HG03460 (cell line): ENCODE results near the gene OLFML1.

Source experiments
- ATAC-seq: cut with Tn5 transposase; IDR thresholded peaks from one replicate; pipeline ENCODE4 v1.9.1; 2021; ENCODE audit not compliant: unreplicated experiment

OLFML1 gene

GRCh38 chr11:7485186-7486097, at the start of gene OLFML1:
Gene OLFML1 (plus strand): TSS chr11:7485506. CDS start chr11:7485876, 370 bp downstream.
- ATAC-seq: no peak

- no peak for ATAC-seq
Measured at GRCh38 chr11:7436146-7436545, 49.2 kb upstream of the OLFML1 start.

DNA sequence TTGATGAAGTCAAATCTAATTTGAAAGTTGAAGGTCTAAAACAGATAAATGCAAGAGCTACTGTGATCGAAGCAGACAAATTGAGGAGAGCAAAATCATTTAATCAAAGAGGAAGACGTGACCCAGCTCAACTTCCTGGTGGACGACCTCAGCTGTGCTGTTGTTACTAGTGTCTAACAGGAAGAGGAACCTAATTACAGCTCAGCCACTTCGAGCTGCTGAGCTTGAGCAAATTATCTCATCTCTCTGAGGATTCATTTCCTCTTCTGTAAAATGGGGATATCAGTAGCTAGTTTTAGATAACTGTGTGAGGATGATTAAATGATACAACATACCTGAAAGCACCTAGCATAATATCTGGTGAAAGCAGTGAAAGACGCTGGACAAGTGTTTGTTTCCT, 48.6 kb upstream of the OLFML1 start:
- ATAC-seq: peak; percentile 73

DNA sequence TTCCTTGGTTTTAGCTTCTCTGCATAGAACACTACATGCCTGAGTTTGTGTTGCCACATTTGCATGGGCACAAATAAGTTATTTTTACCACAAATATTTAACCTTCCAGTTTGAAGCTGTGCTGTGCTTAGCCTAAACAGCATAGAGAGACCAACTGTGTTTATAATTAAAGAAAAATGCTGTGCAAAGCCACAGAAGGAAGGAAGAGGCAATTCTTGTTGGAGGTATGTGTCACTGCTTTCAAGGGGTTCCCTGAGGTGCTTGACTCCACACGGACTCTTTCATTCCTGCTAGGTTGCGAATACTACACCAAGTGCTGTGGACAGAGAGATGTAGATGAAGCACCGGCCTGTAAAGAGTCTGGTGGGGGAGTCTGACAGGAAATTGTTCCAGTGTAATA, 47.6 kb upstream of the OLFML1 start:
- no peak for ATAC-seq

GRCh38 chr11:7439746-7440320, 45.5 kb upstream of the OLFML1 start:
- no peak for ATAC-seq

GRCh38 chr11:7442588-7443215, 42.6 kb upstream of the OLFML1 start:
- ATAC-seq: peak; percentile 87

DNA sequence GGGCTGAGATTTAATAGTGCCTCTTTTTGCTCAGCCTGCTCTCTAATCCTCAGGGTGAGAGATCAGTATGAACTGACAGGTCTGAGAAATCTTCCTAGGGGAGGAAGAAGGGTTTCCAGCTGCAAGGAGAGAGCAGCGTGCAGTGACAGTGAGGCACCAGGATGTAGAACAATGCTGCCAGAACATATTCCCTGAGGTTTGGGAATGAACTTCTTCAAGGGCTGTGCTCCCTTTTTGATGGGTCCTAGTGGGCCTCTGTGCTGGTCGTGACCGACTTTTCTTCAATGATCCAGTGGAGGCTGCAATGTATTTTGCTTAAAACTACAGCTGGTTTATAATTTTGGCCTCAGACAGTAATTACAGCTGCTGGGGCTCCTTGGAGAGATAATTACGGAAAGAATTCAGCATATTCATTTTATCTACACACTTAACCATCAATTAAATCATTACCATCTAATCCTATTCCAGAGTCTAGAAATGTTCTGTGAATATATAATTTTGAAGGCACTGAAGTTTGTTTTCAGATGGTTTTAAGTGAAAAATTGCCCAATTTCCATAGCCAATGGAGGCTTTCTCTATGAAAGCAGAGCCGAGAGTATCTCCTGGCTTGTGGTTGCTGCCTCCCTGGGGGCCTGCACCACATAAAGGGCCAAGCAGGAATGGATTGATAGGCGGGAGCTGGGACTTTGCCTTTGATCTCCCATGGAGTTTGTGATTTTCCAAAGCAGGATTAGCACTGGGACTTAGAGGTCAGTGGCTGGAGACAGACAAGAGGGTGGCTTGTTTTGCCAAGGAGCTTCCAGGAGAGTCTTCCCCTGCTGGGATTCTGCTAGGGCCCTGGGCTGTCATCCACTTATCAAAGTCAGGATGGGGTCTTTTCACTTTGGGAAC, 41.0 kb upstream of the OLFML1 start:
- ATAC-seq: no peak

DNA sequence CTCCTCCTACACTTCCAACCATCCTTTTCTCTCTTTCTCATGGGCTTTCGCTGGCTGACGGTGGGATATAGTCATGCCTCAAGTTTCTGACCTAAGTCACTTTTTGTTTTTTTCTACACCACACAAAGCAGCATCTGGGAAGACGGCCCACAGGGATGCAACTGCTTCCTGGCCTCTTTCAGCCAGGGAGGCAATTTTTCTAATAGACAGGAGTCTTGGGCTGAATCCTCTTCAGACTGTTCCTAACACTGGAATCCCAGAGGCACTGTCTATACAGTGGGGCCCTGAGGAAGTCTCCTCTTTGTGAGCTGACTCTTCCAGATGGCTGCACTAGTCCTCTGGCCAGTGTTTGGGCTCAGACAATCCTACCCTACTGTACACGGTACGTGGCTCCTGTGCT, 39.7 kb upstream of the OLFML1 start:
- ATAC-seq: no peak

GRCh38 chr11:7448201-7448600, 37.1 kb upstream of the OLFML1 start:
- ATAC-seq: no peak

GRCh38 chr11:7449211-7449840, 36.0 kb upstream of the OLFML1 start:
- ATAC-seq: no peak

DNA sequence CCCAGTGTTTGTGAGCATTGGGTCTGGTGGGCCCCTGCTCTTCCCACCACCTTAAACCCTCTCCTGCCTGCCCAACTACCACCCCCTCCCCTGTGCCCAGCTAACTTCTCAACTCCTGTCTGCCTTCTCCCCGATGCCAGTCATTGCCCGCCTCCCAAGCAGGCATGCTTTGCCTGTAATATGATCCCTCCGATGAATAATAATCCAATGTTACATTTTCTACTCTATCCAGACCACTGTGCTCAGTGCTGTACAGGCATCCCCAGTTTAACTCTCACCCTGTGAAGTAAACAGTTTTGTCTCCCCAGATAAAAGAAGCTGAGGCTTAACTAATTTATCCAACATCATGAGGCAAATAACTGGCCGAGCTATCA, 35.5 kb upstream of the OLFML1 start:
- ATAC-seq: no peak

DNA sequence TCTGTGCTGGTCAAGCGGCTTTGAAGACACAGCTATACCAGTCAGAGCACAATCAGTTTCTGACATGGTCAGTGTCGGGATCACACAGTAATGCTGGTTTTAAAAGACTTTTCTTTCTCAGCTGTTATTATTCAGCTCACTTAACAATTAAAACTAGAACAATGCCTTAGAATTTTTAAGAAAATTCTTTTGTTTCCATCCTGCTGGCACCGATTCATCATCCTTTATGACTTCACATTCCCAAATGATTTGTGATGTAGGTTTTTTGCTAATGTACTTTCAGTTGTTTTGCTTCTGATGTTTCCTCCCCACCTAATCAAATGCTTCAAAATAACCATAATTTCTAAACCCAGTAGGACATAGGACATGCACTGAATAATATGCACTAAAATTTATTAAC, 34.5 kb upstream of the OLFML1 start:
- no peak for ATAC-seq

DNA sequence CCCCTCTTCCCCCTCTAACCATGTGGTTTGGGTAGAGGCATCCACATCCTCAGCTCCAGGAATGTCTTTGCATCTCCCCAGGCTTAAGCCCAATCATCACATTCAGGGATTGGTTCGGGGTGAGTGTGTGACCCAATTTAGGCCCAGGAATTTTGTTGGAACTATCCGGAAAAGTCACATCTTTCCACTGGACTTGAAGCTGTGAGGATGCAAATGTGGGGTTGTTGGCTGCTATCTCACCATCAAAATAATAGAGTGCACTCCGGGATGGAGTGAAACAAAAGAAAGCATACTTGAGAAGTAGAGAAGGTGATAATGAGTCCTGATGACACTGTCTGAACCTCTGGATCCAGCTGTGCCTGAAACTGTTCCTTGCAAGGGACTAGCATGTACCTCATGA, 33.8 kb upstream of the OLFML1 start:
- no peak for ATAC-seq

DNA sequence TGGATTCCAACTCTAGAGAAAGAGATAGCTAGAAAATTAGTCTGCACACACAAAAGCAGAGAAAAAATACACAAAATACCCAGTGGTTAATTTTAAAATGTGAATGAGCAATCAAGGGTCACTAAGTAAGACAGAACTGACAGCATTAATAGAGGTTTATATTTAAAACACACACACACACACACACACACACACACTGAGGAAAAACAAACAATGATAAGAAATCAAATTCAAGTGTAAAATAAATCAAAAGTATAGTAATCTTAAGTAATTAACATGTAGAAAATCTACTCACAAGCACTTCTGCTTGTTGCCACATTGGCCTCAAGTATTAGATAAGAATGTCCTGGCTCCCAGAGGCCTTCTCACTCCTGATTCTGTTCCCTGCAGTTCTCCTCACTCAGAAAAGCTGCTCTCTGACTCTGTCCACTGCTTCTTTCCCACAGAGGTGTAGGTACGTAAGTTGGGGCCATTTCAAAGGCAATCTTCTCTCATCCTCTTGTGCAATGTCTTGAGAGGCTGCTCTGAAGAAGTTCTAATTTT, 33.3 kb upstream of the OLFML1 start:
- no peak for ATAC-seq

- ATAC-seq: no peak
Measured at GRCh38 chr11:7454854-7455253, 30.5 kb upstream of the OLFML1 start.

GRCh38 chr11:7457211-7457610, 28.1 kb upstream of the OLFML1 start:
- ATAC-seq: no peak

DNA sequence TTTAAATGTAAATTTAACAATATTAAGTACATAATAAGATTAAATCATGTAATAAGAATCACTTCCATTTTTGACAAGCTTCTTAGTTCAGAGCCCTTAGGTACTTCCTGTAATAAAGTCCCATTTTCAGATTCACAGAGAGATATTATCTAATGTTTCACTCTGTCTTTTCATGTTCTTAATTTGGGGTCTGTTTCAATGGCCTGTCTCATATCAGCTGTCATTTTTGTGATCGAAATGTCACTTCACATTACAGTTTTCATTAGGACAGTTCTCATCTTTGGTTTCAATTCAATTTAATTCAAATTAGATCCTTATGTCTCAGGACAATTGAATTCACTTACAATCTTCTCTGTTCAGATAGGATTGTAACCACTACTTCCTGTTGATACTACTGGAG, 22.6 kb upstream of the OLFML1 start:
- ATAC-seq: no peak

DNA sequence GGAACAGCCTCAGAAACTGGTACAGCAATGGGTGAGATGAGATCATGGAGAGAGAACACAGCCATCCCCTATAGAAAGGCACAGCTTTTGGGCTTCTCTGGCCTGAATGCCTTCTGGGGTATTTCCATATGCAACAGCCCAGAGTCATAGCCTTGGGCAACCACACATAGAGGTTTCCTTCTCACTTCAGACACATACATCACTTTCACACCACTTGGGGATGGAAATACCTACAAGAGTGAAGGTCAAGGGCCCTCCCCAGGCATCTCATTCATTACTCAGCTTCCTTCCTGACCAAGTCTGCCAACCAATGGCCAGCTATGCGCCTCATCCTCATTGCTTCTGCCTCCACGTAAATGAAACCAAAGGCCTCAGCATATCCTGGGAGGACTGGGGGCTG, 17.7 kb upstream of the OLFML1 start:
- ATAC-seq: peak; percentile 65

GRCh38 chr11:7469351-7469865, 15.9 kb upstream of the OLFML1 start:
- no peak for ATAC-seq

- no peak for ATAC-seq
Measured at GRCh38 chr11:7471071-7471470, 14.2 kb upstream of the OLFML1 start.
